A673 (cell line): ENCODE results near the gene CRLF1.

Source experiments
- CTCF ChIP-seq: fragments of 300-800, 200-600 bp; sonication (generic); conservative IDR thresholded peaks from 2 replicates; pipeline ENCODE4 v1.5.1; 2017; ENCODE audit warnings: low read depth, mild to moderate bottlenecking, antibody characterized with exemption, low read length, moderate library complexity, mixed read lengths
- EZH2 ChIP-seq: fragments of 200-600 bp; sonication (generic); IDR thresholded peaks from 2 replicates; pipeline ENCODE4 v1.6.1; 2017; ENCODE audit warnings: borderline replicate concordance, low read depth, mild to moderate bottlenecking, mixed read lengths, antibody characterized with exemption, low read length; ENCODE audit not compliant: poor library complexity, severe bottlenecking

DNA sequence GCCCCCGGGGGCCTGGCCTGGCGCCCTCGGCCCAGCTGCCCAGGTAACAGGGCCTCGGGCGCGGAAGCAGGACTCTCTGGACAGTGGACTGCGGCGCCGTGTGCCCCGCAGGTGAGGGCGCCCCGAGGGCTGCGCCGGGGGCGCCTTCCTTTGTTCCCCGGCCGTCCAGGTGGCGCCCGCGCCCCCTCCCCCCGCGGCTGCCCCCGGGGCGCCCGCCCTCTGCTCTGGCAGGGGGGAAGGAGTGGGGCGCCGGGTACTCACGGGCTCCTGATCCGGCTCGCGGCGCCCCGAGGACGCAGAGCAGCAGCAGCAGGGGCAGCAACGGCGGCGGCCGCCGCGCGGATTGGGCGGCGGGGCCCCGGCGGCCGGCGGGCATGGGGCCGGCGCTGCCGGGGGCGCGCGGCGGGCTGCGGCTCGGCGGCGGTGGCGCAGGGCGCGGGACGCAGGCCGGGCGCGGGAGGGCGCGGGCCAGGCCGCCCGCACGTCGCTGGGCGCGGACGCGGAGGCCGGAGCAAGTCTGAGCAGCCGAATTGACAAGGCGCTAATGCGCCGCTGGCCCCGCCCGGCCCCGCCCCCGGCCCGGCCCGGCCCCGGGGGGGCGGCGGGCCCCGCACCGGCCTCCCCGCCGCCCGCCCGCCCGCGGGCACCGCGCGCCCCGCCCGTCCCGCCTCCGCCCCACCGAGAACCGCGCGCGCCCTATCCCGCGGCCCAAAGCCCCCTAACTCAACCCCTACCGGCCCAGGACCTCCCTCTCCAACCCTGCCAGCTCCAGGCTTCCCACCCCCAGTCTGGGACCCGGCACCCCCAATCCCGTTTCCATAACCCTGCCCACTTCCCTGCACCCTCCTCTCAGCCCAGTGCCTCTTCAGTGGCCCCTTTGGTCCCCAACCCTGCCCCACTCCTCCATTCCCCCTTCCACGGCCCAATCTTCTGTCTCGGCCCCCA lies at the start of gene CRLF1:
- TF ChIP-seq CTCF (no peak), EZH2 (no peak)
